ENCODE measurements around the gene RHD.

DNA sequence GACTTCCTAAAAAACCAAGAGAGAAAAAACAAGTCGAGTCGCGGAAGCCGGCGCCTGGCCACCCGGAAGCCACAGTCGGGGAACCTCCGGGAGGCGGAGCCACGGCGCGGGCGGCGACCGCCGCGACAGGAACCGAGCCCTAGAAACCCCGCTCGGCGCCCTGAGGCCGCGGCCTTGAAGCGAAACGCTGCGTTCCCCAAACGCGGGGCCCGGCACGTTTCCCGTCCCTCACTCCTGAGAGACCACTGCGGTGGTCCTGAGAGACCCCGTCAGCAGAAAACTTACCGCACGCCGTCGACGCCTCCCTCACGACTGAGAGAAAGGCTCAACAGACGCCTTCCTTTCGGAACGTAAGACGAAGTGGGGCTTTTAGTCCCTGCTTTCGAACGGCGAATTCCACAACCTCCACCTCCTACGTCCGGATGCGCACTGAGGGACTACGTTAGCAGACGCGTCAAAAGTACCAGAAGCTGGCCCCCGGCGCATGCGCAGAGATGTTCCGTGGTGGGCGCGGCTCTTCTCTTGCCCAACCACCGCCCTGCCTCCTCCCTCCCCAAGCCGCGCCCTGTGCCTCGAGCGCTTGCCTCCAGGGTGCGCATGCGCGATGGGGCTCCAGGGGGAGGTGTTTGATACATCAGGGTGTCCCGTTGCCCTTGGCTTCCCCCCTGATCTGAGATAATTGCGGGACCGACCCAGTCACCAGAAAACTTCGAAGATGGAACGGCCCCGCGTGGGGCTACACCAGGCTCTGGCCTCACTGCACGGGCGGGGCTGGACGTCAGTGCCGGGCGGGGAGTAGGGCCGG, 25.1 kb upstream of the RHD start, which contains the start of gene RSRP1:
- TF ChIP-seq, protein P1, sequence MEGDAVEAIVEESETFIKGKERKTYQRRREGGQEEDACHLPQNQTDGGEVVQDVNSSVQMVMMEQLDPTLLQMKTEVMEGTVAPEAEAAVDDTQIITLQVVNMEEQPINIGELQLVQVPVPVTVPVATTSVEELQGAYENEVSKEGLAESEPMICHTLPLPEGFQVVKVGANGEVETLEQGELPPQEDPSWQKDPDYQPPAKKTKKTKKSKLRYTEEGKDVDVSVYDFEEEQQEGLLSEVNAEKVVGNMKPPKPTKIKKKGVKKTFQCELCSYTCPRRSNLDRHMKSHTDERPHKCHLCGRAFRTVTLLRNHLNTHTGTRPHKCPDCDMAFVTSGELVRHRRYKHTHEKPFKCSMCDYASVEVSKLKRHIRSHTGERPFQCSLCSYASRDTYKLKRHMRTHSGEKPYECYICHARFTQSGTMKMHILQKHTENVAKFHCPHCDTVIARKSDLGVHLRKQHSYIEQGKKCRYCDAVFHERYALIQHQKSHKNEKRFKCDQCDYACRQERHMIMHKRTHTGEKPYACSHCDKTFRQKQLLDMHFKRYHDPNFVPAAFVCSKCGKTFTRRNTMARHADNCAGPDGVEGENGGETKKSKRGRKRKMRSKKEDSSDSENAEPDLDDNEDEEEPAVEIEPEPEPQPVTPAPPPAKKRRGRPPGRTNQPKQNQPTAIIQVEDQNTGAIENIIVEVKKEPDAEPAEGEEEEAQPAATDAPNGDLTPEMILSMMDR (IDR thresholded peaks at IDR 0.05; ENCODE audit: low read depth, low read length, missing input control) = no peak
- TF ChIP-seq RAD21 (IDR thresholded peaks at IDR 0.05) = no peak
- TF ChIP-seq GABPA (IDR thresholded peaks at IDR 0.05 in 1 of 2, conservative IDR thresholded peaks at IDR 0.05 in 1 of 2) = peak in 1 of 2 donors; percentile 64
- TF ChIP-seq, protein P2, sequence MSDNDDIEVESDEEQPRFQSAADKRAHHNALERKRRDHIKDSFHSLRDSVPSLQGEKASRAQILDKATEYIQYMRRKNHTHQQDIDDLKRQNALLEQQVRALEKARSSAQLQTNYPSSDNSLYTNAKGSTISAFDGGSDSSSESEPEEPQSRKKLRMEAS (IDR thresholded peaks at IDR 0.05) = no peak
- TF ChIP-seq, protein P3, sequence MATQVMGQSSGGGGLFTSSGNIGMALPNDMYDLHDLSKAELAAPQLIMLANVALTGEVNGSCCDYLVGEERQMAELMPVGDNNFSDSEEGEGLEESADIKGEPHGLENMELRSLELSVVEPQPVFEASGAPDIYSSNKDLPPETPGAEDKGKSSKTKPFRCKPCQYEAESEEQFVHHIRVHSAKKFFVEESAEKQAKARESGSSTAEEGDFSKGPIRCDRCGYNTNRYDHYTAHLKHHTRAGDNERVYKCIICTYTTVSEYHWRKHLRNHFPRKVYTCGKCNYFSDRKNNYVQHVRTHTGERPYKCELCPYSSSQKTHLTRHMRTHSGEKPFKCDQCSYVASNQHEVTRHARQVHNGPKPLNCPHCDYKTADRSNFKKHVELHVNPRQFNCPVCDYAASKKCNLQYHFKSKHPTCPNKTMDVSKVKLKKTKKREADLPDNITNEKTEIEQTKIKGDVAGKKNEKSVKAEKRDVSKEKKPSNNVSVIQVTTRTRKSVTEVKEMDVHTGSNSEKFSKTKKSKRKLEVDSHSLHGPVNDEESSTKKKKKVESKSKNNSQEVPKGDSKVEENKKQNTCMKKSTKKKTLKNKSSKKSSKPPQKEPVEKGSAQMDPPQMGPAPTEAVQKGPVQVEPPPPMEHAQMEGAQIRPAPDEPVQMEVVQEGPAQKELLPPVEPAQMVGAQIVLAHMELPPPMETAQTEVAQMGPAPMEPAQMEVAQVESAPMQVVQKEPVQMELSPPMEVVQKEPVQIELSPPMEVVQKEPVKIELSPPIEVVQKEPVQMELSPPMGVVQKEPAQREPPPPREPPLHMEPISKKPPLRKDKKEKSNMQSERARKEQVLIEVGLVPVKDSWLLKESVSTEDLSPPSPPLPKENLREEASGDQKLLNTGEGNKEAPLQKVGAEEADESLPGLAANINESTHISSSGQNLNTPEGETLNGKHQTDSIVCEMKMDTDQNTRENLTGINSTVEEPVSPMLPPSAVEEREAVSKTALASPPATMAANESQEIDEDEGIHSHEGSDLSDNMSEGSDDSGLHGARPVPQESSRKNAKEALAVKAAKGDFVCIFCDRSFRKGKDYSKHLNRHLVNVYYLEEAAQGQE (IDR thresholded peaks at IDR 0.05) = peak; percentile 96
- TF ChIP-seq YY1 (IDR thresholded peaks at IDR 0.05) = no peak
- TF ChIP-seq JUND (IDR thresholded peaks at IDR 0.05) = no peak
- TF ChIP-seq, protein P4, sequence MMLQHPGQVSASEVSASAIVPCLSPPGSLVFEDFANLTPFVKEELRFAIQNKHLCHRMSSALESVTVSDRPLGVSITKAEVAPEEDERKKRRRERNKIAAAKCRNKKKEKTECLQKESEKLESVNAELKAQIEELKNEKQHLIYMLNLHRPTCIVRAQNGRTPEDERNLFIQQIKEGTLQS (IDR thresholded peaks at IDR 0.05) = no peak
- TF ChIP-seq TAF1 (conservative IDR thresholded peaks at IDR 0.05) = peak; percentile 99
- peak; percentile 74 for TF ChIP-seq SP1 (IDR thresholded peaks at IDR 0.05)
- TF ChIP-seq, protein P5, sequence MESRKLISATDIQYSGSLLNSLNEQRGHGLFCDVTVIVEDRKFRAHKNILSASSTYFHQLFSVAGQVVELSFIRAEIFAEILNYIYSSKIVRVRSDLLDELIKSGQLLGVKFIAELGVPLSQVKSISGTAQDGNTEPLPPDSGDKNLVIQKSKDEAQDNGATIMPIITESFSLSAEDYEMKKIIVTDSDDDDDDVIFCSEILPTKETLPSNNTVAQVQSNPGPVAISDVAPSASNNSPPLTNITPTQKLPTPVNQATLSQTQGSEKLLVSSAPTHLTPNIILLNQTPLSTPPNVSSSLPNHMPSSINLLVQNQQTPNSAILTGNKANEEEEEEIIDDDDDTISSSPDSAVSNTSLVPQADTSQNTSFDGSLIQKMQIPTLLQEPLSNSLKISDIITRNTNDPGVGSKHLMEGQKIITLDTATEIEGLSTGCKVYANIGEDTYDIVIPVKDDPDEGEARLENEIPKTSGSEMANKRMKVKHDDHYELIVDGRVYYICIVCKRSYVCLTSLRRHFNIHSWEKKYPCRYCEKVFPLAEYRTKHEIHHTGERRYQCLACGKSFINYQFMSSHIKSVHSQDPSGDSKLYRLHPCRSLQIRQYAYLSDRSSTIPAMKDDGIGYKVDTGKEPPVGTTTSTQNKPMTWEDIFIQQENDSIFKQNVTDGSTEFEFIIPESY (IDR thresholded peaks at IDR 0.05) = no peak
- TF ChIP-seq EGR1 (IDR thresholded peaks at IDR 0.05; ENCODE audit: low read depth in 2 of 2) = no peak
- no peak for TF ChIP-seq HNF4G (IDR thresholded peaks at IDR 0.05)
